Vagina (tissue), 2 donors: ENCODE data around the gene ACTL6A.

ENCODE experiments used
- POLR2AphosphoS5 ChIP-seq, 2 donors: sonication (generic); formaldehyde crosslinking; IDR thresholded peaks; one replicate each; pipeline ENCODE4 v1.9.0; 2017; ENCODE audit warnings: antibody characterized with exemption in 2 of 2, mild to moderate bottlenecking in 2 of 2, low read depth in 1 of 2; ENCODE audit not compliant: insufficient read depth in 1 of 2
- TF ChIP-seq, protein P1 (sequence below), 3 experiments: fragments of 450-650 bp in 2 of 3; fragments of 200-600 bp in 1 of 3; sonication (generic) in 1 of 3; IDR thresholded peaks; one replicate each; pipeline ENCODE4 v1.5.1; 2017 to 2019; ENCODE audit warnings: antibody characterized with exemption in 3 of 3, mild to moderate bottlenecking in 2 of 3, moderate library complexity in 2 of 3

DNA sequence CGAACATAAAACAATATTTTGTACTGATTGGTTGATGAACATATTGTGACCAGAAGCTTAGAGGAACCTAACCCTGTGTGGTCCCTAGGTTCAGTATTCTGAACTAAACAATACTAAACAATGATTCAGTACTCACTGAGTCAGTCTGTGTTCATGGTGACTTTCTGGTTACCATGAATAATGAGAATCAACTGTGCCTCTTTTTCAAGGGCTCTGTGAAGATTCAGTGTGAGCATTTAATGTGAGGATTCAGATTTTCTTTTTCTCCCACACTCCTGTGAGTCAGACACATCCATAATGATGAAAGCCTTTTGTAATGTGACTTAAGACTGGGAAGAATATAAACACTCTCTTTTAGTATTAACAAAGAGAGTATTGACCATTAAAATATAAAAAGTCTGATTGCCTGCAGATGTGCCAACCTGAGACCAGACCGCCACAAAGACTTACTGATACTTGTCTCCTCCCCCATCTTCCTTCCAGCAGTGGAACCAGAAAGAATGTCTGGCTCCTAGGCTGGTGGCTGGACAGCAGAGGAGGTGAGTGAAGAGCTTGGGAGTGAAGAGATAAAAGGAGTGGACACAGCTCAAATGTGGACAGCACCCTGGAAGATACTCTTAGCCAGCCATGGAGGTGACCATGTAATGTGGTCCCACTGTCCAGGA lies 17.6 kb upstream of the ACTL6A start:
- TF ChIP-seq, protein P1, sequence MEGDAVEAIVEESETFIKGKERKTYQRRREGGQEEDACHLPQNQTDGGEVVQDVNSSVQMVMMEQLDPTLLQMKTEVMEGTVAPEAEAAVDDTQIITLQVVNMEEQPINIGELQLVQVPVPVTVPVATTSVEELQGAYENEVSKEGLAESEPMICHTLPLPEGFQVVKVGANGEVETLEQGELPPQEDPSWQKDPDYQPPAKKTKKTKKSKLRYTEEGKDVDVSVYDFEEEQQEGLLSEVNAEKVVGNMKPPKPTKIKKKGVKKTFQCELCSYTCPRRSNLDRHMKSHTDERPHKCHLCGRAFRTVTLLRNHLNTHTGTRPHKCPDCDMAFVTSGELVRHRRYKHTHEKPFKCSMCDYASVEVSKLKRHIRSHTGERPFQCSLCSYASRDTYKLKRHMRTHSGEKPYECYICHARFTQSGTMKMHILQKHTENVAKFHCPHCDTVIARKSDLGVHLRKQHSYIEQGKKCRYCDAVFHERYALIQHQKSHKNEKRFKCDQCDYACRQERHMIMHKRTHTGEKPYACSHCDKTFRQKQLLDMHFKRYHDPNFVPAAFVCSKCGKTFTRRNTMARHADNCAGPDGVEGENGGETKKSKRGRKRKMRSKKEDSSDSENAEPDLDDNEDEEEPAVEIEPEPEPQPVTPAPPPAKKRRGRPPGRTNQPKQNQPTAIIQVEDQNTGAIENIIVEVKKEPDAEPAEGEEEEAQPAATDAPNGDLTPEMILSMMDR (IDR thresholded peaks at IDR 0.05) = no peak
- no peak for TF ChIP-seq POLR2AphosphoS5 (IDR thresholded peaks at IDR 0.05; ENCODE audit: insufficient read depth in 1 of 2, low read depth in 1 of 2)
